Raji (cell line): ENCODE data around the gene TFDP1.

Source experiments
- POLR2A ChIP-seq: IDR thresholded peaks from 2 replicates; pipeline ENCODE4 v1.6.1; 2011; ENCODE audit warnings: low read depth, low read length, control low read depth; ENCODE audit not compliant: insufficient read depth

The TFDP1 gene

DNA sequence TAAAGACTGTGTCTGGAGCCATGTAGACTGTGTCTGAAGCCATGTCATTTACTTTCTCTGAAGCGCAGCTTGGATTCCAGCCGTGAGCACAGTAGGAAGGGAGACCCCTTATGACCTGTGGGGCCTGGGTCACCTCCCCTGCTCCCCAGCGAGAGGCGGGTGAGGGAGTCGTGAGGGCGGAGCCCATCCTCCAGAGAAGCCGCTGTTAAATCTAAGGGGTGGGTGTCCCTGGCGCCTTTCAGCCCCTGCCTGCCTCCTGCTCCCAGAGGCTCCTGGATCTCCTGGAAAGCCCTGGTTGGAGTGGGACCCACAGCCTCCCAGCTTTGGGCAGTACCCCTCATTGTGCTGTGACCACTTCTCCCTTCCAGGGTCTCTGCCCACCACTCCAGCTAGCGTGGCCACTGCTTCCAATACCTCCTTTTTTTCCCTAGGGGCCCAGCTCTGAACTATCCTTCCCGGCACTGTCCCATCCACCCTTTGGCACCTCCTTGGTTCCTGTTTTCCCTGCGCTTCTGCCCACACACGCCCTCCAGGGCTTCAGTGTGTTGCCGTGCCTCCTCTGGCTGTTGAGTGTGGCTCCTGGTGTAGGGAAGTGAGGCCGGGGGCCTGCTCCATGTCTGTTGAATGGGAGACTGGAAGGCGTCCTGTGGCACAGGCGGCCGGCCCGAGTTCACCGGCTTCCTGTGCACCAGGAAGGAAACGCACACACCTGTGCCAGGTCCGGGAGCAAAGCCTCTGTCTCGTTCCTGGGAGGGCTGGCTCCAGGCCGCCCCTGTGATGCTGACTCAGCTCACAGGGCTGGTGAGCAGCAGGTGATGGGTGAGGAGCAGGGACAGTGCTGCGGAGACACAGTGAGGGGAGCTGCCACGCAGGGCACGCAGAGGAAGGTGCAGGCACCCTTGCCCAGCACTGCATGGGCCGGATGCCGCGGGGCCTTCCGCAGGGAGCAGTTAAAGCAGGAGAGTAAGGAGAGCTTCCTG, 44.0 kb downstream of the TFDP1 start:
- no peak for TF ChIP-seq POLR2A

DNA sequence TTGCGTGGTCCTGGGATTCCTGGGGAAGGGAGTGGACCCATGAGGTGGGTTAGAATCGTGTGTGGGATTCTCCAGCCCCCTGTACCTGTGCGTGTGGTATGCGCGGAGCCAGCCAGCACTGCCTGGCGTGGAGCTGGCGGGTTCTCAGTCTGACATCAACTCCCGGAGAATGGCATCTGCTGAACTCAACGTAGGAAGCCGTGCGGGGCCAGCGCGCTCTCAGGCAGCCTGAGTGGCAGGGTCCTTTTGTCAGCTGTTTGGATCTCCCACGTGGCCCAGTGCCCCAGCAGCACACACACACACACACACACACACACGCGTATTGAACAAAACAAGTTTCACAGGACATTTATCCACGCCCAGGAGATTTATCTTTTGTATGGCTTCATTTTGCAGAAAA, 45.3 kb downstream of the TFDP1 start:
- TF ChIP-seq POLR2A: no peak

DNA sequence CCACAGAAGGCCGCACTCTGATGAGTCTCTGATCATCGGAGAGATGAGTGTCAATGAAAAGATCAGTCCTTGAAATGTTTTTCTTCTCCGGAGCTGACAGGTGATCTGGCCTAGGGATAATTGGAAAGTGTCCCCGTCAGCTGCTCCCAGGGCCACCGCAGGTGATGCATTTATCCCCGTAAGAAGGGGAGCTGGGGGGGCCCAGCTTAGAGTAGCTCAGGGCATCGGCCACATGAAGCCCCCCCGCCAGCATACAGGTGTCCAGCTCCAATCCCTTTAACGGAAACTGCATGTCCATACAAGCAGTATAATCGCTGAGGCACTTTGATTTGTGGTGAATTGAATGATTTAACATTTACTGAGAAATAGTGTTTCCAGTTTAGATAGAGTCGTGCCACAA, 45.7 kb downstream of the TFDP1 start:
- TF ChIP-seq POLR2A: no peak

DNA sequence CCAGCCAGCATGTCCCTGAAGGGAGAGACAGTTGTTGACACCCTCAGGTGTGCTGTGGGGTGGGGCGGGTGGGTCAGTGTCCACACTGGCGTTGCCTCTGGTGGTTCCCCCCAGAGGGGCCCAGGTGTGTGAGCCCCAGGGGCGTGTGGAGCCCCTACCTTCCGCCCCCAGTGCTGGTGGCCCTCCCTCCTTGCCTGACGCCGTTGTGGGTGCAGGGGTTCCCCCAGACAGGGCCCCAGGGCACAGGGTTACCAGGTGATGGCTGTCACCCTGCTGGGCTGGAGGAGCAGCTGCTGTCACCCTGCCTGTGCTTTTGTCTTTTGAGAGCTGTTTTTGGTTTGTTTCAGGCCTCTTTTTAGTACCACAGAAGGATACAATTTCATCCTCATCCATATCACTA, 46.3 kb downstream of the TFDP1 start:
- no peak for TF ChIP-seq POLR2A

DNA sequence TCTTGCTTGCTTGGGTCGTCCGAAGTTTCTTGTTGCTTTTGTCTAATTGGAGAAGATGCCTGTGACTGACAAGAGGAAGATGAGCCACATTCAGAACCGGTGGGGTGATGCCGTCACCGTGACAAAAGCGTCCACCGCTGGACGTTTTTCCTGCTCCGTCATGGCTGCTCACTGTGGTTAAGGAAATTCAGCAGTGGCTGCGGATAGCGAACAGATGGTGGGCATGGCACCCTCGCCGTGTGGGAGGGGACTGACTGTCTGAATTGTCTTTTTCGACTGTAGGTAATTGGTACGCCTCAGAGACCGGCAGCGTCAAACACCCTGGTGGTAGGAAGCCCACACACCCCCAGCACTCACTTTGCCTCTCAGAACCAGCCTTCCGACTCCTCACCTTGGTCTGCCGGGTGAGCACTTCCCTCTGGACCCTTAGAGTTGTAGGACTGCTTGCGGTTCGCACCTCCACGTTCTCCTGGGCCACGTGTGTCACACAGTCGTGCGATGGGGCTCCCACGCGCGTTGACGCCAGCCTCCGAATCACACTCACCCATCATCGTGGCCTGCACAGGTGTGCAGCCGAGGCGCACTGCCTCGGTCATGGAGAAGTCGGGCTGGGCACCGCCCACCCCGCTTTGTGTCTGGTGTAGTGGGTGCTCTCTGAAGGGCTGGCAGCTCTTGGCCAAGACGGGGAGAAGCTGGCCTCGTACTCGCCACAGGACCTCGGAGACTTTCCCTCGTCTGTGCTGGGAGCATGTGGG, 47.0 kb downstream of the TFDP1 start:
- no peak for TF ChIP-seq POLR2A

DNA sequence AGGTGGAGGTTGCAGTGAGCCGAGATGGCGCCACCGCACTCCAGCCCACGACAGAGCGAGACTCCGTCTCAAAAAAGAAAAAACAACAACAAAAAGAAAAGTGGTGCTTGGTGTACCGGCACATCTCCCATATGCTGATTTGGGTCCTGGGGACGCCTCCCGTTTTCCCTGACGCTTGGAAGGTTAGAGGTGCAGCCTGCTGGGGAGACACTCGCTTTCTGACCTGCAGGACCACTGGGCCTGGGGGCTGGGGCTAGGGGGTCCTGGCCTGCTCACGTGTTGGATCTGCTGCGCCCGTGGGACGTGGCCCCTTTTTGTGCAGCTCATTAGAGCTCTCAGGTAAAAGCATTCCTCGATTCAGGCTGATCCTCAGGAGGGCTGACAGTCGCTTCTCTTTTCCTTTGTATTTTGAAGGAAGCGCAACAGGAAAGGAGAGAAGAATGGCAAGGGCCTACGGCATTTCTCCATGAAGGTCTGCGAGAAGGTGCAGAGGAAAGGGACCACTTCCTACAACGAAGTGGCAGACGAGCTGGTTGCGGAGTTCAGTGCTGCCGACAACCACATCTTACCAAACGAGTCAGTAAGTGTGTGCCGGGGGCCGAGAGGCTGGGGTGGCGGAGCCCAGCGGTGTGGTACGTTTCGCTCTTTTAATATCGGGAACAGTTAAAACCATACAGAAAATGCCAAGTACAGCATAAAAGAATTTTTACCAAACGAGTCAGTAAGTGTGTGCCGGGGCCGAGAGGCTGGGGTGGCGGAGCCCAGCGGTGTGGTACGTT, 48.3 kb downstream of the TFDP1 start:
- no peak for TF ChIP-seq POLR2A

DNA sequence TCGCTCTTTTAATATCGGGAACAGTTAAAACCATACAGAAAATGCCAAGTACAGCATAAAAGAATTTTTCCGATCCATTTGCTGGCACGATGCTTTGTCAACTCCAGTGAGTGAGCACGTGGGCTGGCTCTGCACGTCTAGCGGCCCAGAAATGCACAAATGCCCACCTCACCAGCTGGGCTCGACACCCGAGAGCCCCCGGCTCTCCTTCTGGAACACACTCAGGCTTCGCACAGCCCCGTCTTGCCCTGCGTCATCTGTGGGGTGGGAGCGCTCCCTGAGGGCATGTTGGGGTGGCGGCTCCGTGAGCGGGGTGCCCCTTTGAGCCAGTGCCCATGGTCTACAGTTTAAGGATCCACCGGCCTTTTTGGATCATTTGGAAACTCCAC, 48.9 kb downstream of the TFDP1 start:
- TF ChIP-seq POLR2A: no peak

DNA sequence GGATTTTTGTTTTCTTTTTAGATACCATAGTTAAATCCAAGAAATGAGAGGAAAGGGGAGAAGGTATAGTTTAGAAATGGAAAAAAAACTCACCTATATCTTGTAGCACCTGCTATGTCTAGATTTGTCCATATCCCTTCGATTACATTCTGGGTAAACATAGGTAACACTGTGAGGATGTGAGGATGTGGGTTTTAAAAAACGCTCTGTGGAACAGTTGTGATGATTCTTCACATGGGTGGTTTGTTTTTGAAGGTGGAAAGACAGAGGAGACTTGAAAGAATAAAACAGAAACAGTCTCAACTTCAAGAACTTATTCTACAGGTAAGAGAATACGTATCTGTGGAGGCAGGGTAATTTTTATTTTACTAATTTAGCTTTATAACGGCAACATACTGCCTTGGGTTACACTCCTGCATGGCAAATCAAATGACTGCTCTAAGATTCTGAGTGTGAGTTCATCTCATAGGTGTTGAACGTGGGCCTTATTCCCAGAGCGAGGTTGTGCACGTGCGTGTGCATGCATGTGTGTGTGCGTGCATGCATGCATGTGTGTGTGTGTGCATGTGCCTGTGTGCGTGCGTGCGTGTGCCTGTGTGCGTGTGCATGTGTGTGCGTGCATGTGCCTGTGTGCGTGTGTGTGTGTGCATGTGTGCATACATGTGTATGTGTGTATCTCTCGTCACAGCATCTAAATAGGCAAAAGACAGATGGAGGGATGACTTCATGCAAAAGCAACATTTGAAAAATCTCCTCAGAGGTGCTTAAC, 49.9 kb downstream of the TFDP1 start:
- TF ChIP-seq POLR2A: no peak

DNA sequence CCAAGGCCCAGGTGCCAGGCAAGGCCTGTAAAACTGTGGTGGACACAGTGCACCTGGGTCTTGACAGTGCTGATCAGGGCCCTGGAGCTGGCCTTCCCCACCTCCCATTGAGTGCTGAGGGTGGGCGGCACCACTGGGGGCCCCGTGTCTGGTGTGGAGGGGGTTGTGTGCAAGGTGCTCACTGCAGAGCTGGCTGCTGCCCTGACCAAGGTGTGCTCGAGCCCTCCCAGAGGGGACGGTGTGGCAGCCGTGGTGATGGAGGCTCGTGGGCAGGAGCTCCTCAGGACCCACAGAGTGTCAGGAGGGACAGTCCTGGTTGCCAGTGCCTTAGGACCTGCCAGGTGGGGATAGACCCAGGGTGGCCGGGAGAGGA, 50.5 kb downstream of the TFDP1 start:
- no peak for TF ChIP-seq POLR2A

DNA sequence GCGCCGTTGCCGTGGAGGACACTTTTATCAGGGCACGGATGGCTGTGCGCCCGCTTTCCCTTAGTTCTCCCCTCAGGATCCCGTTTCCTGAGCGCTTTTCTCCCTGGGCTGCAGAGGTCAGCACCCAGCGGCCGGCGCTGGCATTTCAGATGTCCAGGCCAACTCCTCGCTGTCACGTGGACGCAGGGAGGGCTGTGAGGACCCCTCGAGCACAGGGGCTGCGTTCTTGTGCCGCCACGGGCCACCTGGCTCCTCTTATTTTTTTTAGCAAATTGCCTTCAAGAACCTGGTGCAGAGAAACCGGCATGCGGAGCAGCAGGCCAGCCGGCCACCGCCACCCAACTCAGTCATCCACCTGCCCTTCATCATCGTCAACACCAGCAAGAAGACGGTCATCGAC, 51.2 kb downstream of the TFDP1 start:
- TF ChIP-seq POLR2A: no peak

DNA sequence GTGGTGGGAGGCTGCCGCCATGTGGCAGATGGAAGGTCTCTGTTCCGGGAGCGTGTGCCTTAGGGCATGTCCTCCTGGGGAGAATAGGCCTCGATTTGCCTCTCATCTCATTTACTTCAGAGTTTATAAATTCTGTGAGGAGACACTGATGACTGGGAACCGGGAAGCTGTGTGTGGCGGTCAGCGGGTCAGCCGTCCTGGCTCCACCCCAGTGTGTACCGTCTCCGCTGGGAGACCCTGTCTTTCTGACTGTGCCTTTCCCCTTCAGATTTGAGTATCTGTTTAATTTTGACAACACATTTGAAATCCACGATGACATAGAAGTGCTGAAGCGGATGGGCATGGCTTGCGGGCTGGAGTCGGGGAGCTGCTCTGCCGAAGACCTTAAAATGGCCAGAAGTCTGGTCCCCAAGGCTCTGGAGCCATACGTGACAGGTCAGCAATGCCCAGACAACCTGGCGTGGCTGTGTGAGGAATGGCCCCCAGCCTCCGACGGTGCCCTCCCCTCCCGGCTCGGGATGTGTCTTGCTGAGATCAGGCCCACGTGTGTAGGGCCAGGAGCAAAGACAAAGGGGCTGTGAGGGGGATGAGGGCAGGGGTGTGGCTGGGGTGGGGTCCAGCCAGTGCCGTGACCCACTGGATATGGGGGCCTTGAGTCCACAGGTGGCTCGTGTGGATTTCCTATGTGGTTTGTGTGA, 51.9 kb downstream of the TFDP1 start:
- TF ChIP-seq POLR2A: no peak

DNA sequence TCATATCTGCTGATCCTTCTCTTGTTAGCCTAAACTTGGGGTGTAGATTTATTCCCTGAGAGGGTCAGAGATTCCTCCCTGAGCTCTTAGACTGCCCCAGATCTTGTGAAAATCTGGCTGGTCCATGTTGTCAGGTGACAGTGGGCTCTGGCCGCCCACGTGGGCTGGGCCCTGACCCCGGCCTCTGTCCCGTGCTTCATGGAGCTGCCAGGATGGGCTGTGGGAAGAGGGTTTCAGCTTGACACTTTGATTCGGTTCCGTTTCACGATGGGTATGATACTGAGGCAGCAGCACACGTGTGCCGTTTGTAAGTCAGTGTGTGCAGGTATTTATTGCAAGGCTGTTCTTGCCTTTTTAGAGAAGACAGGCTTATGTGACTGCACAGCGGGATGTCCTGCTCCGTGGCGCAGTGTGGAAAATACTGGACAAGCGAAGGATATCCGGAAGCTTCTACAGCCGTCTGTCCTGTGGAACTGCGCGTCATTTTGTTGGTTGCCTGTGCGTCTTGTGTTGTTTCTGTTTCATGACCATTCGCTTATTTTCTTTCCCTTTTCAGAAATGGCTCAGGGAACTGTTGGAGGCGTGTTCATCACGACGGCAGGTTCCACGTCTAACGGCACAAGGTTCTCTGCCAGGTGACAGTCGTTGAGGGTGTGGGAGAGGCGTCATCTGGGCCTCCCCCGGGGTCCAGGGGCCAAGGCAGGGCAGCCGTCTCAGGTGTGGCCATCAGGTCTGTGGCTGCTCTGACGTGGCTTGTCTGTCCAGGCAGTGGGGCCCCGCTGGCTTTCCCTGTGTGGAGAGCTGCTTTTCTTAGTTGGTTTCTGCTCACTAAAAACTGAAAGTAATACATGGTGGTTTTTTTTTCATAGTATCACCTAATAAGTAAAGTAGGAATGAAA, 53.0 kb downstream of the TFDP1 start:
- no peak for TF ChIP-seq POLR2A

DNA sequence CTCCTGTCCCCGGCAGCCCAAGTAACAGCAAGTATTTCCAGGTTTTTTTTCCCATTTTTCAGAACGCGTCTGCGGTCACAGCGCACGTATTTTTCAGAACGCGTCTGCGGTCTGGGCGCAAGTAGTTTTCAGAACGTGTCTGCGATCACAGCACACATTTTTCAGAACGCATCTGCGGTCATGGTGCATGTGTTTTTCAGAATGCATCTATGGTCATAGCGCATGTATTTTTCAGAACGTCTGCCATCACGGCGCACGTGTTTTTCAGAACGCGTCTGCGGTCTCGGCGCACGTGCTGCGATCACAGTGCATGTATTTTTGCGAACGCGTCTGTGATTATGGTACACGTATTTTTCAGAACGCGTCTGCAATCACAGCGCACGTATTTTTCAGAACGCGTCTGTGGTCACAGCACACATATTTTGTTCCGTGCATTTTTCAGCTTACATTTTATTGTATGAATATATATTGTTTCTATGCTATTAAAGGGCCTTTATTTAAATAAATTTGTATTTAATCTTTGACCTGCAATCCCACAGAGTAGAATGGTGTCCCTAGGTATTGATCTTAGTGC, 53.7 kb downstream of the TFDP1 start:
- no peak for TF ChIP-seq POLR2A
